Sigmoid colon (tissue), 7 donors: ENCODE data around the gene MMP11. TPM values are rescaled to one million over a fixed set of nuclear protein-coding genes. Genes with fewer than 3 reads are reported as not detected.

Experiments used
- DNase-seq: peaks from one replicate; pipeline ENCODE4 v3.0.0-alpha.2; 2019
- H3K27ac ChIP-seq, 4 donors: fragments of 200-600 bp; sonication (generic); one replicate each; pipeline ENCODE4 v1.5.1; 2016 to 2019; ENCODE audit warnings: mild to moderate bottlenecking in 1 of 4
- H3K27me3 ChIP-seq, 3 donors: fragments of 200-600 bp; sonication (generic); one replicate each; pipeline ENCODE4 v1.5.1; 2019; ENCODE audit warnings: mild to moderate bottlenecking in 1 of 3
- H3K36me3 ChIP-seq, 4 donors: fragments of 200-600 bp; sonication (generic); one replicate each; pipeline ENCODE4 v1.5.1; 2016 to 2019
- H3K4me1 ChIP-seq, 4 donors: fragments of 200-600 bp; sonication (generic); one replicate each; pipeline ENCODE4 v1.5.1; 2017 to 2019
- H3K4me3 ChIP-seq, 4 donors: fragments of 200-600 bp; sonication (generic); one replicate each; pipeline ENCODE4 v1.5.1; 2017 to 2019; ENCODE audit warnings: mild to moderate bottlenecking in 2 of 4, moderate library complexity in 1 of 4
- H3K9me3 ChIP-seq, 4 donors: fragments of 200-600 bp in 3 of 4; sonication (generic) in 3 of 4; one replicate each; pipeline versions ENCODE4 v1.5.1 to v1.6.1; 2013 to 2019
- CTCF ChIP-seq, 4 experiments: fragments of 450-650 bp in 3 of 4; fragments of 200-600 bp in 1 of 4; IDR thresholded peaks; one replicate each; pipeline ENCODE4 v1.5.1; 2016 to 2019; ENCODE audit warnings: antibody characterized with exemption in 4 of 4, mild to moderate bottlenecking in 3 of 4, moderate library complexity in 2 of 4
- EP300 ChIP-seq, 4 donors: sonication (generic); formaldehyde crosslinking; IDR thresholded peaks; one replicate each; pipeline ENCODE4 v1.6.1; 2017; ENCODE audit warnings: antibody characterized with exemption in 4 of 4
- POLR2A ChIP-seq, 2 donors: fragments of 450-650 bp; IDR thresholded peaks; one replicate each; pipeline ENCODE4 v1.6.1; 2016; ENCODE audit warnings: antibody characterized with exemption in 2 of 2, mild to moderate bottlenecking in 2 of 2, moderate library complexity in 2 of 2
- POLR2AphosphoS5 ChIP-seq, 4 donors: sonication (generic); formaldehyde crosslinking; IDR thresholded peaks; one replicate each; pipeline ENCODE4 v1.6.1; 2017; ENCODE audit warnings: antibody characterized with exemption in 4 of 4
- WGBS, 2 donors: extraction: QIAGEN DNeasy Blood & Tissue Kit; methylation state at CpG; one replicate each; pipeline ENCODE4 v1.1.7; 2013; 5-methylcytosine and 5-hydroxymethylcytosine counted together
- intact Hi-C: fragments of 100-400 bp; cut with DNase I; formaldehyde crosslinking; loops from one replicate; pipeline ENCODE4 v1.15.1; 2023
- polyA plus RNA-seq, 3 donors: library from polyadenylated mRNA; stranded (reverse); fragments of 200-250 nt; gene quantifications; one replicate each; pipeline ENCODE4 v1.2.3, GENCODE V29; 2013
- total RNA-seq, 4 donors: library from RNA; depleted of rRNA; stranded (reverse); fragments of >200 nt; gene quantifications; one replicate each; pipeline ENCODE4 v1.1.0, GENCODE V29; 2016
- donor health status: healthy with polysubstance abuse.
- donor health status: Bipolar disorder and iron deficiency.
- donor health status: healthy.

The MMP11 gene
- total and polyA plus RNA-seq, 7 donors = 0.60 to 9.9 (median 6.1) TPM; not detected in 1

GRCh38 chr22:23780146-23780748 lies 7.6 kb downstream of the MMP11 start:
- DNase-seq = no peak
- H3K9me3 ChIP-seq = no peaks in the 10 kb centered on the region
- H3K27ac ChIP-seq = no peak overlapping the region
- no peak overlapping the region for H3K4me3 ChIP-seq
- TF ChIP-seq CTCF (IDR thresholded peaks at IDR 0.05) = no peak
- WGBS, 2 donors = 92 to 94% methylated on average over 20 of the region's 20 CpGs
- H3K27me3 ChIP-seq = no peaks in the 10 kb centered on the region
- intact Hi-C loops = no loop called here
- peaks cover 0 to 15% (median 12%) of the 10 kb centered on the region in 4 donors for H3K4me1 ChIP-seq
- H3K36me3 ChIP-seq = no peaks in the 10 kb centered on the region

- H3K27ac ChIP-seq = peak overlapping the region in 1 of 4 donors; percentile 28
- H3K36me3 ChIP-seq = no peaks in the 10 kb centered on the region
- intact Hi-C loops = no loop called here
- no peak for DNase-seq
- no peak for TF ChIP-seq POLR2AphosphoS5 (IDR thresholded peaks at IDR 0.05)
- TF ChIP-seq POLR2A (IDR thresholded peaks at IDR 0.05) = no peak
- no peak for TF ChIP-seq CTCF (IDR thresholded peaks at IDR 0.05)
- no peak for TF ChIP-seq EP300 (IDR thresholded peaks at IDR 0.05)
- H3K9me3 ChIP-seq = no peaks in the 10 kb centered on the region
- peaks cover 0 to 18% (median 15%) of the 10 kb centered on the region in 4 donors for H3K4me1 ChIP-seq
- H3K4me3 ChIP-seq = no peak overlapping the region
- whole genome bisulfite sequencing, 2 donors = 92 to 93% methylated on average over 15 of the region's 15 CpGs
- H3K27me3 ChIP-seq = no peaks in the 10 kb centered on the region
Measured at GRCh38 chr22:23781065-23781464, 8.4 kb downstream of the MMP11 start.

GRCh38 chr22:23781511-23782183 lies 9.0 kb downstream of the MMP11 start:
- Histone ChIP-seq H3K27ac (no peak overlapping the region), H3K9me3 (no peaks in the 10 kb centered on the region), H3K4me1 (peaks cover 0 to 24% (median 21%) of the 10 kb centered on the region in 4 donors), H3K36me3 (no peaks in the 10 kb centered on the region), H3K27me3 (no peaks in the 10 kb centered on the region), H3K4me3 (no peak overlapping the region)
- no peak for DNase-seq
- 82 to 83% methylated on average over 14 of the region's 14 CpGs for WGBS, 2 donors
- TF ChIP-seq CTCF (IDR thresholded peaks at IDR 0.05) = no peak
- no peak for TF ChIP-seq POLR2A (IDR thresholded peaks at IDR 0.05)
- TF ChIP-seq EP300 (IDR thresholded peaks at IDR 0.05) = no peak
- no peak for TF ChIP-seq POLR2AphosphoS5 (IDR thresholded peaks at IDR 0.05)
- intact Hi-C loops = no loop called here

GRCh38 chr22:23782252-23782651 lies 9.6 kb downstream of the MMP11 start:
- Histone ChIP-seq H3K4me1 (peaks cover 0 to 22% (median 20%) of the 10 kb centered on the region in 4 donors), H3K27ac (no peak overlapping the region), H3K36me3 (no peaks in the 10 kb centered on the region), H3K27me3 (no peaks in the 10 kb centered on the region), H3K9me3 (no peaks in the 10 kb centered on the region), H3K4me3 (no peak overlapping the region)
- intact Hi-C loops = no loop called here
- 95% methylated on average over 16 of the region's 16 CpGs for WGBS, 2 donors
- no peak for DNase-seq
- TF ChIP-seq POLR2A (IDR thresholded peaks at IDR 0.05) = no peak
- no peak for TF ChIP-seq EP300 (IDR thresholded peaks at IDR 0.05)
- no peak for TF ChIP-seq POLR2AphosphoS5 (IDR thresholded peaks at IDR 0.05)
- no peak for TF ChIP-seq CTCF (IDR thresholded peaks at IDR 0.05)
